Umbilical cord (tissue), 1 donor: ENCODE data around the gene PER2. TPM values are rescaled to one million over a fixed set of nuclear protein-coding genes. Genes with fewer than 3 reads are reported as not detected.

ENCODE experiments used
- total RNA-seq: library from RNA; depleted of rRNA; stranded (reverse); fragments of >200 nt; gene quantifications from one replicate; pipeline ENCODE4 v1.2.3, GENCODE V29; 2014; ENCODE audit warnings: low replicate concordance; ENCODE audit not compliant: insufficient read depth

Gene PER2
- total RNA-seq, 1 donor from 2014 or later: 11.3 TPM

Other genes starting within 250 kb of the PER2 start
- 14.0 TPM for gene SCLY, start 227.6 kb downstream of the PER2 start, total RNA-seq
- gene ESPNL, start 188.3 kb downstream of the PER2 start, total RNA-seq: 5.5 TPM
- 5.1 TPM for gene KLHL30, start 149.9 kb downstream of the PER2 start, total RNA-seq
- gene ERFE, start 129.6 kb downstream of the PER2 start, total RNA-seq: 4.3 TPM
- 14.2 TPM for gene ILKAP, start 84.9 kb downstream of the PER2 start, total RNA-seq
- gene HES6, start 48.6 kb downstream of the PER2 start, total RNA-seq: 1.2 TPM
- gene TRAF3IP1, start 31.9 kb upstream of the PER2 start, total RNA-seq: 6.0 TPM
- gene ASB1, start 138.3 kb upstream of the PER2 start, total RNA-seq: 20.7 TPM